BJ (cell line): ENCODE measurements around the gene ADSS1. TPM values are rescaled to one million over a fixed set of nuclear protein-coding genes. Genes with fewer than 3 reads are reported as not detected.
A peak's percentile ranks its signal among the peaks of the same experiment; 100 is the strongest.

ENCODE experiments used
- CTCF ChIA-PET: fragments of 350-600 bp; formaldehyde crosslinking; extraction: SDS; loops from one replicate; lab custom pipeline; 2021; ENCODE audit warnings: antibody characterized with exemption, inconsistent platforms; lab: Yijun Ruan, JAX
- POLR2A ChIA-PET: fragments of 300-600 bp; sonication (Branson Sonifier 250); formaldehyde crosslinking; extraction: SDS; loops from one replicate; lab custom pipeline; 2021; ENCODE audit warnings: antibody characterized with exemption; lab: Charles Lee
- DNase-seq: peaks from one replicate; pipeline ENCODE4 v3.0.0-alpha.2; 2011; ENCODE audit warnings: low read depth
- H3K27me3 ChIP-seq: 2 replicates; pipeline ENCODE4 v1.6.0; 2011; ENCODE audit warnings: low read length; ENCODE audit not compliant: control insufficient read depth, insufficient read depth
- H3K36me3 ChIP-seq: 2 replicates; pipeline ENCODE4 v1.5.1; 2011; ENCODE audit warnings: low read length; ENCODE audit not compliant: control insufficient read depth, insufficient read depth
- H3K4me3 ChIP-seq: 2 replicates; pipeline ENCODE4 v1.5.1; 2011; ENCODE audit warnings: low read depth, mild to moderate bottlenecking, control low read depth, low read length
- polyA plus RNA-seq: library from polyadenylated mRNA; depleted of rRNA; stranded (reverse); fragments of >200 nt; gene quantifications from 2 replicates; pipeline ENCODE4 v1.2.3, GENCODE V29; 2011
- TF ChIP-seq, protein P1 (sequence below): IDR thresholded peaks from 2 replicates; pipeline ENCODE4 v1.5.1; 2011; ENCODE audit warnings: low read depth, mild to moderate bottlenecking, control low read depth, inconsistent platforms, low read length, moderate library complexity; ENCODE audit not compliant: insufficient read depth

The ADSS1 gene
- polyA plus RNA-seq, 1 experiment = 4.5 TPM

DNA sequence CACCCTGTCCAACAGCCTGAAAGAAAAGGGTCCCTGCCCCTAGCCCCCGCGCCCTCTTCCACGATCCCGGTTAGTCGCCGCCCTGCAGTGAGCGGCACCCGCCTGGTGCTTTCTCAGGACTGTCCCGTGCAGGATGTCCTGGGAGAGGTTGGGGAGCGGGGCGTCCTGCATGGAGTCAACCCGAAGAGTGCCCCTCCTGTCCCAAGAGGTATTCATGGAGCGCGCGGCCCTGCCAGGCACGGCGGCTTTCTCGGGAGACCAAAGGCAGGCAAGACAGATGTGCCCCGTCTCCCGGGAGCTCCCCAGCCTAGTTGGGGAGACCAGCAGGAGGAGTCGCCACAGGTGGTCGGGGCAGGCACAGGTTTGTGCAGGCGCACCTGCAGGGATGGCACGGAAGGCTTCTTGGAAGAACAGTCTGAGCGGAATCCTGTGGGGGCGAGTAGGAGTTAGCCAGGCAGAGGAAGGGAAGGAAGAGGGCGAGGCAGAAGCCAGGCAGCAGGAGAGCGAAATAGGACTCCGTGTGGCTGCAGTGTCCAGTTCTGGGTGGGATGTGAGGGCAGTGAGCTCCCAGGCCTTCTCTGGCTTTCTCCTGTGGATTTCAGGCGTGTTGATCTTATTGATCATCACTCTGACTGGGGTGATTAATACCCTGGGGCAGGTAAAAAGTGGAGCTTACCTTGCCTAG, 29.6 kb downstream of the ADSS1 start:
- POLR2A ChIA-PET = no interaction called here
- peak overlapping the region; percentile 97 for H3K4me3 ChIP-seq
- no peak for DNase-seq
- H3K27me3 ChIP-seq = no peaks in the 10 kb centered on the region
- CTCF ChIA-PET = interaction anchor here (0.7 to 4.4 kb wide), 7 partner anchors 14 to 72 kb away, joined by 3 to 43 read pairs (median 3); no protein-coding TSS in a partner anchor
- TF ChIP-seq, protein P1, sequence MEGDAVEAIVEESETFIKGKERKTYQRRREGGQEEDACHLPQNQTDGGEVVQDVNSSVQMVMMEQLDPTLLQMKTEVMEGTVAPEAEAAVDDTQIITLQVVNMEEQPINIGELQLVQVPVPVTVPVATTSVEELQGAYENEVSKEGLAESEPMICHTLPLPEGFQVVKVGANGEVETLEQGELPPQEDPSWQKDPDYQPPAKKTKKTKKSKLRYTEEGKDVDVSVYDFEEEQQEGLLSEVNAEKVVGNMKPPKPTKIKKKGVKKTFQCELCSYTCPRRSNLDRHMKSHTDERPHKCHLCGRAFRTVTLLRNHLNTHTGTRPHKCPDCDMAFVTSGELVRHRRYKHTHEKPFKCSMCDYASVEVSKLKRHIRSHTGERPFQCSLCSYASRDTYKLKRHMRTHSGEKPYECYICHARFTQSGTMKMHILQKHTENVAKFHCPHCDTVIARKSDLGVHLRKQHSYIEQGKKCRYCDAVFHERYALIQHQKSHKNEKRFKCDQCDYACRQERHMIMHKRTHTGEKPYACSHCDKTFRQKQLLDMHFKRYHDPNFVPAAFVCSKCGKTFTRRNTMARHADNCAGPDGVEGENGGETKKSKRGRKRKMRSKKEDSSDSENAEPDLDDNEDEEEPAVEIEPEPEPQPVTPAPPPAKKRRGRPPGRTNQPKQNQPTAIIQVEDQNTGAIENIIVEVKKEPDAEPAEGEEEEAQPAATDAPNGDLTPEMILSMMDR = no peak
- H3K36me3 ChIP-seq = peaks cover 16% of the 10 kb centered on the region

DNA sequence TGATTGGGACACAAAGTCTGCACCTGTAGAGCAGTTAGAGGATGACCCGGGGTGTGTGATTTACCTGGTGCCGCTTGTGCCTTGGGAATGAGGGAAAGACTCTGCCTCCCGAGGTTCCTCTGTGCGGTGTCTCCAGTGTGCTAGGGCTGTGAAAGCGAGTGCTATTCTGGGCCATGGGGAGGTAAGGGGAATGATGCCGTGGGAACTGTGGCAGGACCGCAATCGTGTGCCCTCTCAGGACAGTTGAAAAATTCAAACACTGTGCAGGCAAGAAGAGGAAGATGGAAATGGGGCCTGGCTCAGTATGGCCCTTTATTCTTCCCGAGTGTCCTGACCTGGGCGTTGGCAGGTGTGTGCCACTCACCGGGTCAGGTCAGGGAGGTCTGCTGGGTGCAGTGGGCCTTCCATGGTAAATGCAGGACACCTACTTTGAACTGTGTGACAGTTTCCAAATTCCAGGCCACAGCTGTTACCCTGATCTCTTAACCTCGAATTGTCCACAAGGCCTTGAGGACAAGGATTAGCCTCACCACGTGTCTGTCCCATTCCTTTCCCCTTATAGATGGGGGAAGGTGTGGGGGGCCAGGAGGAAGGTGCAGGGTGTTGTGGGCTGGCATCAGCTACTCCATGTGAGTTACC, 30.3 kb downstream of the ADSS1 start:
- TF ChIP-seq, protein P1 = no peak
- no peak for DNase-seq
- POLR2A ChIA-PET = no interaction called here
- CTCF ChIA-PET = interaction anchor here (0.7 to 4.4 kb wide), 4 partner anchors 13 to 72 kb away, joined by 3 to 43 read pairs (median 3); no protein-coding TSS in a partner anchor
- H3K27me3 ChIP-seq = no peaks in the 10 kb centered on the region
- H3K4me3 ChIP-seq = peak overlapping the region; percentile 97
- H3K36me3 ChIP-seq = peaks cover 20% of the 10 kb centered on the region

DNA sequence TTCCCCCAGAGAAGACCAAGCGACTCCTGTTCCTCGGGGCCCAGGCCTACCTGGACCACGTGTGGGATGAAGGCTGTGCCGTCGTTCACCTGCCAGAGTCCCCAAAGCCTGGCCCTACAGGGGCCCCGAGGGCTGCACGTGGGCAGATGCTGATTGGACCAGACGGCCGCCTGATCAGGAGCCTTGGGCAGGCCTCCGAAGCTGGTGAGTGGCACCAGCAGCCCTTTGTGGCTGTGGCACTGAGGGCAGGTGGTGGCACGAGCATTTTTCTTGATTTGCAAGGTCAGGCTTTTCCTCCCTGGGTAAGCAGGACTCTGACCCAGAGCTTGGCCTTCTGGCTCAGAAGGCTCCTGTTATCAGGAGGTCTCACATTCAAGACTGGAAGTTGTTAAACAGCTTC, 31.6 kb downstream of the ADSS1 start:
- H3K36me3 ChIP-seq = peaks cover 25% of the 10 kb centered on the region
- POLR2A ChIA-PET = no interaction called here

DNA sequence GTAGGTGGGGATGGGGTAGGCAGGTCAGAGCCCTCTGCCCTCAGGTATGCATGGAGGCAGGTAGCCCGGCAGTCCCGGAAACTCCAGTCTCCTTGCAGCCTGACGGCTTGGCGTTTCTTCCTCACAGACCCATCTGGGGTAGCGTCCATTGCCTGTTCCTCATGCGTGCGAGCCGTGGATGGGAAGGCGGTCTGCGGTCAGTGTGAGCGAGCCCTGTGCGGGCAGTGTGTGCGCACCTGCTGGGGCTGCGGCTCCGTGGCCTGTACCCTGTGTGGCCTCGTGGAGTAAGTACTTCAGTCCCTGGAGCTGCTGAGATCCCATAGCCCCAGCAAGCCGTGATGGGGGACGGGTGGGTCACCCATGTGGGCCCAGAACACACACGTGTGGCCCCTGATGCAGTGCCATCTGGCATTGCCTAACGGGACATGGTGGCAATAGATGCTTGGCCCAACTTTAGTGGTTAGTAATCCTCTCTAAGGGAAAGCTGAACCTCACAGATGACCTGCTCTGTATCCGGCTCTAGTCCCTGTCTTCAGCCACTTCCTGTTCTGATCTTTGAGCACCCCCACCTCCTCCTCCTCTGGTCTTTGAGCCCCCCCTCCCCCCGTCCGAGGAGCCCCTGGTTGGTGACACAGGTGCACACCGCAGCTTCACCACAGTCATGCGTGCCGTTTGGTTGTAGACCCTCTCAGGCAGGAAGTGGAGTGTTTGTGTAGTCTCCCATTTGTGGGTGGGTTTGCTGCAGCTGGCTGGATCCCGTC, 32.6 kb downstream of the ADSS1 start:
- POLR2A ChIA-PET = no interaction called here
- CTCF ChIA-PET = interaction anchor here (1.3 to 3.9 kb wide), 4 partner anchors 12 to 64 kb away, joined by 3 to 20 read pairs (median 4); no protein-coding TSS in a partner anchor
- Histone ChIP-seq H3K36me3 (peaks cover 26% of the 10 kb centered on the region), H3K27me3 (no peaks in the 10 kb centered on the region), H3K4me3 (no peak overlapping the region)
- TF ChIP-seq, protein P1 = no peak
- DNase-seq = no peak

More for the DNA sequence above, 31.6 kb downstream of the ADSS1 start:
- CTCF ChIA-PET = interaction anchor here (1.3 to 4.4 kb wide), 3 partner anchors 12 to 65 kb away, joined by 3 to 43 read pairs (median 4); no protein-coding TSS in a partner anchor
- no peak for DNase-seq
- Histone ChIP-seq H3K4me3 (no peak overlapping the region), H3K27me3 (no peaks in the 10 kb centered on the region)
- TF ChIP-seq, protein P1 = no peak
